DMS79 treated with DMSO at 0.1 percent for 48 hours (cell line): ENCODE measurements around the gene ARAP1.
A peak's percentile ranks its signal among the peaks of the same experiment; 100 is the strongest.

Experiments used
- DNase-seq: peaks from one replicate; lab custom pipeline; 2025; lab: John Stamatoyannopoulos, UW

The ARAP1 gene

DNA sequence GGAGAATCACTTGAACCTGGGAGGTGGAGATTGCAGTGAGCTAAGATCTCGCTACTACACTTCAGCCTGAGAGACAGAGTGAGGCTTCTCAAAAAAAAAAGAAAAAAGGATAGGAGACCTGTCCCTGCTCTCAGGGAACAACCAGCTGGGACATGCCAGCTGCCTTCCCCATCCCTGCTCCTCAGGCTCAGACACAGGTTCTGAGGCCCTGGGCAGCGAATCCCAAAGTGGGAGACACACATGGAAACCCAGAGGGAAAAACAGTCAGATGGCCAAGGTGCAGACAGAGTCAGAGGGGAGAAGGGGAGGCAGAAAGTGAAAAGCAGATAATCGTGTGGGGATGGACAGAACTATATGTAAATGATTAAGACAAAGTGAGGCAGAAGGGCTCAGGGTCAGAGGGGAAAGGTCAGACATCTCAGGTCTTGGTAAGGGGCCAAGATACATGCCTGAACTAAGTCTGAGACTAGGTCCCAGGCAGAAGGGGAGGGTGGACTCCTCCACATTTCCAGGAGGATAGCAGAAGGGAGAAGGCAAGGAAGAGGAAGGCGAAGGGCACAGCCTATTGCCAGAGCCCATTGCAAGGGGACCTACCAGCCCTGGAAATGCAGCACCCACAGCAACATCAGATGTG lies 27.4 kb upstream of the ARAP1 start:
- DNase-seq = no peak

DNA sequence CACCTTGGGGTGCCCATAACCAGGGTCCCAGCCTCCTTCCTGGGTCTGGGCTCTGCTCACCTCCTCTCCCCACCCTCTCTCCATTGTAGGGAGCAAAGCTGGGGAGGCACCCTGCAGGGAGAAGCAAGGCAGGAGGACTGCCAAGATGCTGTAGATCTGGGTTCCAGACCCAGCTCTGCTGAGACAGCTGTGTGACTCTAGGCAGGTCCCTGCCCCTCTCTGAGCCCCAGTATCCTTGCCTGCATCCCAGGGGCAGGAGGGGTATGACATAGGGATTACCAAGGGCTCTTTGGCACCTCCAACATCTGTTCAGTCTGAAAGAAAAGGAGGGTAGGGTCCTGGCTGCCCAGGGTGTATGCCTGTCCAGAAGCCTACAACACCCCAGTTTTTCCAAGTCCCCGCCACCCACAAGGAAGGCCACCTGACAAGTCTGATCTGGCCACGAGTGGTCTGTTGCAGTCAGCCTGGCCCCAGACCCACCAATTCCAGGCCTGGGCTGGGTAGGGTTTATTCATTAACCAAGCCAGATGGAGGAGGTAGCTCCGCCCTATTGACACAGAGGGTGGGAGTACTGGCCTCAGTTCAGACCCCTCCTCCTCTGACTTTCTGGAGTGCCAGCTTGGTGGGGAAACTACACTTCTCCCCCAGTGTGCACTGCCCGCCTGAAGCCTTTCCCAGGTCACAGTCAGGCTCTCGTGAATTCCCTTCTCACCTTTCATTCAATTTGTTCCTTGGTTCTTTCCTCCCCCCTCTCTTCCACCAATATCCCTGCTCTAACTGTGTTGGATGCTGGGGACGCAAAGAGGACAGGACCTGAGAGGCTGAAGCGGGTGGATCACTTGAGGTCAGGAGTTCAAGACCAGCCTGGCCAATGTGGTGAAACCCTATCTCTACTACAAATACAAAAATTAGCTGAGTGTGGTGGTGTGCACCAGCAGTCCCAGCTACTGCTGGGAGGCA lies 26.6 kb upstream of the ARAP1 start:
- DNase-seq = no peak

DNA sequence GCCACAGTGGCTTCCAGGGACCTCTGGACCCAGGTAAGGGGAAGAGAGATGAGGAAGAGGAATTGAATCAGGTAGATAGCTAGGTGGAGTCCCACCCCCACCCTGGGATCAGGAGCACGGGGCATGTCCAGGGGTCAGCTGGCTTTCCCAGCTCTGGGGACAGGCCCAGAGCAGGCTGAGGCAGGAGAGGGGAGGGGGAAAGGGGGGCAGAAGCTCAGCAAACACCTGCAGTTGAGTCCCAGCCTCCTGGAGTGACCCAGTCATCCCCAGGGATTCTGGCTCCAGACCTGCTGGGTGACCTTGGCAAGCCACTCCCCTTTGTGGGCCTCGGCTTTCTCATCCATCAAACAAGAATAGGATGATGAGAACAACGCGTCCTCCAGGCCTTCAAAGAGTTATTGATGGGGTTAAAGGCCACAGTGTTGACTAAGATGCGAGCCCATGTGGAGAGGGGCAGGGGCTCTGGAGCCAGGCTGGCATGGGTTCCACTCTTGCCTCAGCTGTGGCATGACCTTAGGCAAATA lies 25.6 kb upstream of the ARAP1 start:
- no peak for DNase-seq

DNA sequence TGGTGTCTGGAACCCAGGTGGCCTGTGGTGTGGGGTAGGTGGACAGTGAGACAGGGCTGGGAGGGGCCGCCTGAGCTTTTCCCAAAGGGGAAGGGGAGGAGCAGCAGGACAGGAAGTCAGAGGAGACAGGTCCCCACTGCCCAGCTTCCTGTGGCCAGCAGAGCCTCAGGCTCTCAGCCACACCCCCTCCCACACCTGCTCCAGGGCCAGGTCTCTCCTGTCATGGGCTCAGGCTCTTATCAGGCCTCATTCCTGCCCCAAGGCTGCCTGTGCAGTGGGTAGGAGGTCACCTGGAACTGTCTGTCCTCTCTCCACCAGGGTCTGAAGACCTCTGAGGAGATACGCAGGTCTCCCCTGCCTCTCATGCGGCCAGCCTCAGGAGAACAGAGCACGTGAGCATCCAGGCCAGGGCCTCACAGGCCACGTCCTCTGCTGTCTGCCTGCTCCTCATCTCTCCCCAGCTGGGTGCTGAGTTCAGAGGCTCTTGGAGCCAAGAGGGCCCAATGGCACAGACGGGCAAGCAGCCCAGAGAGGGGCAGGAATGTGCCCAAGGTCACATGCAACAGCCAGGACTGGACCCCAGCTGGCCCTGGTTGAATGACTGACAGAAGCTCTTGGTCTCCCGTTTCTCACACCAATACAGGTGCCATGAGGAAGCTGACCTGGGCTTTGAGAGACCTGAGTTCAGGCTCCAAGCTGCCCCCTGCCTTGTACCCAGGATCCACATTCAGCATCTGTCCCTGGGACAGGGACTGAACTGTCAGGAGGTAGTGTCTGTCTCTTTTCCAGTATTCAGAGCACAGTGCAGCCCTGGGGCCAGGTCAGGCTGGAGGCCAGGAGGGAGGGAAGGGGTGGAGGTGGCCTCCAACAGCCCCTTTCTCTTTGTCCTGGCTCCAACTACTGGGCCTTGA lies 24.9 kb upstream of the ARAP1 start:
- no peak for DNase-seq

DNA sequence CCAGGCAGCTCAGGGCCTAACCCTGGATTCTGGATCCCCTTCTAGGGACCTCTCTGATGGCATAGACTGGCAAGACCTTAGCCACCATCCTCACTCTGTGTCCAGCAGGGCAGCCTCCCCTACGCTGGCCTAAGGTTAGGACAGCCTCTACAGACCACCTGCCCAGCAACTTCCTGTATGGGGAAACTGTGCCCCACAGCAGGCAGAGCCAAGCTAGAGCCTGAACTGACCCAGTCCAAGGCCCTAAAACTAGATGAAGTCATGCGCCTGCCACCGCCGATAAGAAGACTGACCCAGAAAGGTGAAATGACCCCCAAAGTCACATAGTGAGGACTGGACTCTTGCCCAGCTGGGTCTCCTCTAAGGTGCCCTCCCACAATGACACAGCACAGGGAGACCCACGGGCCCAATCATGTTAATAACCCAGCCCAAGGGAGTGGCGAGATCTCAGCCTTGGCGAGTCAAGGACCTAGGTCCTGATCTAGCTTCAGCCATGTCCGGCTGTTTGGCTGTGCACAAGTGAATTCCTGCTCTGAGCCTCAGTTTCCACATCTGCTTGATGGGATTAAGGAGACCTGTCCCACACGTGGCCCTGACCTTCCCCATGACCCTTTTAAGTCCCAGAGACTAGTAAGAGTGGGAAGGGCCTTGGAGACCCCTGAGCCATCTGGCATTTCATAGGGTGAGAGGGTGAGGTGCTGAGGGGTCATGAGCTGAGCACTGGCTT lies 24.1 kb upstream of the ARAP1 start:
- DNase-seq = no peak

DNA sequence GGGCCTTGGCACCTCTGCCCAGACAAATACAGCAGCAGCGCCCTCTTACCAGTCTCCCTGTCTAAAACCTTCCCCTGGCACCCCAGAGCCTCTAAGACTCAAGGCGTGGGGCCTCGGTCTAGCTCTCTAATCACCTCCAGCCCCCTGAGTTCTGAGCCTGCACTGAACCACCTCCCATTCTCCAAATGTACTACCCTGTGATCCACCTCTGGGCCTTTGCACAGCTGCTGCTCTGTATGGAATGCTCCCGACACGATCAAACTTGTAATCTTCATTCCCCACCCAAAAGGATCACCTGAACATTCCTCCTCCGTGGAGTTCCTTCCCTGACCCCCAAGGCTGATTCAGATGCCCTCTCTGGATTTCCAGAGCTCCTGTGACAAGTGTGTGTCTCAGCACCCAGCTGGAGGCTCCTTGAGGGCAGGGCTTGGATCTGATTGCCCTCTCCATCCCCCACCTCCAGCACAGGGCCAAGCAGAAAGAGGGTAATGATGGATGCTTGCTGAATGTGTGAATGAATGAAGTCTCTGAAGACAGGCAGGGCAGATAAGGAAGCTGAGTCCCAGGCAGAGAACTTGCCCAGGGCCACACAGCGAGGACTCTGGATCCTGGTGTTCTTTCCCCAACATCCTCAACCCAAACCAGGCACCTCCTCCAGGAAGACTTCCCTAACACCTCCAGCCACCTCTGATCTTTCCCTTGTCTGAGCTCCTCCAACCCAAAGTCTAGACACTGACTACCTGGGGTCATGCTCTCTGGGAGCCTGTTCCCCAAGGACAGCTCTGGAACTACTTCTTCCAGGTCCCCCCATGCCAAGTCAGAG lies 23.3 kb upstream of the ARAP1 start:
- DNase-seq = no peak

DNA sequence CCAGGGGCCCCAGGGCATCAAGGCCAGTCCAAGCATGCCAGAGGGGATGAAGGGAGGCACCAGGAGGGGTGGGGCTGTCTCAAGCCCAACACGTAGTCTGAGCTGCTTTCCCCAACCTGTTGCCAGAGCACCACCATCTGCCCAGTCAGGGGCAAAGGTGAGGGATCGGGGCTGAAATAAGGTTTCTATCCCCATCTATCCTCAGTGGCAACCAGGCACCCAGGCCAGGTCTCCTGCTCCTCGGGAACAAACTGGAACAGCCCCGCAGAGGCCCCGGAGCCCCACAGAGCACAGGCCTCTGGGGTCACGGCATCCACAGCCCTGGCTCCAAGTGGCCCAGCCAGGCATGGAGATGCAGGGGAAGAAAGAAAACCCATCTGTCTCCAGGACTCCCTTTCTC lies 22.3 kb upstream of the ARAP1 start:
- DNase-seq = no peak

DNA sequence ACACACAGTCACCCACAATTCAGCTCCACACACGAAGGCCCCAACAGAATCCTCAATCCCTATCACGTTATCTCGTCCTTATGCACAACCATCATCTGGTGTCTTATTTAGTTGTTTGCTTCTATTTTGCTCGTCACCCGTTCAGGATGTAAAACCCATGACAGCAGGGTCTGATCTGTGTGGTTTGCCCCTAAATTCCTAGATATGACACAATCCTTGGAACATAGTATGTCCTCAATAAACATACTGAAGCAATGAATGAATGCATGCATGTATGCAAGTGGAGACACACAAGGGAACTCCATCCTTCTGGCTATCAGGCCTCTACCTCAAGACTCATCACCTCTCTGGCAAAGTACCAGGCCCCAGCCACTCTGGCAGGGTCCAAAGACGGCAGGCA lies 21.5 kb upstream of the ARAP1 start:
- no peak for DNase-seq

DNA sequence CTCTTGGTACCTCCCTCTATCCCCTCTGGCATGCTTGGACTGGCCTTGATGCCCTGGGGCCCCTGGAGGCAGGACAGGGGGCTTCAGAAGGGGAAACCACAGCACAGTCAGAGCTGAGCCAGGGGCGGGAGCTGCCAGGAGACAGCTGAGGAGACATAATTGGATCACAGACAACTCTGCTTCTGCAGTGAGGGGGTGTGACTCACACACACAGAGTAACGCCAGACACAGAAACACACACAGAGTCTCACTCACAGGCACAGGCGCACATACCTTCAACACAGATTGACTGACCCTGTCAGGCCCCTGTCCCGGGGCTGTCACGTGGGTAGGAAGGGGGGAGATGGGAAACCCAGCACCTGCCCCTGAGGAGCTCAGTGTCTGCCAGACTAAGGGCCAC lies 21.1 kb upstream of the ARAP1 start:
- DNase-seq = no peak

DNA sequence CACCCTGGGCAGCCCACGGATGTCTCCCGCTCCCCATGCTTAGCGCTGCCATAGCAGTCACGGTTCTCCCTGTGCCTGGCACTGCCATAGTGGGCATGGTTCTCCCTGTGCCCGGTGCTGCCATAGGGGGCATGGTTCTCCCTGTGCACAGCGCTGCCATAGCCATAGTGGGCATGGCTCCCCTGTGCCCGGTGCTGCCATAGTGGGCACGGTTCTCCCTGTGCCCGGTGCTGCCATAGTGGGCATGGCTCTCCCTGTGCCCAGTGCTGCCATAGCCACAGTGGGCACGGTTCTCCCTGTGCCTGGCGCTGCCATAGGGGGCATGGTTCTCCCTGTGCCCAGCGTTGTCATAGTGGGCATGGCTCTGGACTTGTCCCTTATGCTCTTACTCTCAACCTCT lies 19.9 kb upstream of the ARAP1 start:
- DNase-seq = no peak

DNA sequence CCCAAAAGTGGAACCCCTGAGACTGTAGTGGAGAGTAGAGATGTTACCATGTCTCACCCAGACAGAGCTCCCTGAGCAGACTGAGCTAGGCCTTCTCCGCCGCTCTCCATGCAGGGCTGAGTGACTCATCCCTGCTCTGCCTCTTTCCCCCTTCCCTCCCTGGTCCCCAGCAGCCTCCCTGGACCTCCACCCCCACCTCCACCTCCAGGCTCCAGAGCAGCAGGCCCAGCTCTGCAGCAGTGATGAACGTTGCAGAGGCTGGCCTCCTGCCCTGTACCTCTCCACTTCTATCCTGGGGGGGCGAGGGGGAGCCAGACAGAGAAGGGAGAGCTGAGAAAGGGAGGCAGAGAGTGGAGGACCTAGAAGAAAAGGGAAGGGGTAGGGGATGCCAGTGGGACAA lies 19.3 kb upstream of the ARAP1 start:
- no peak for DNase-seq

DNA sequence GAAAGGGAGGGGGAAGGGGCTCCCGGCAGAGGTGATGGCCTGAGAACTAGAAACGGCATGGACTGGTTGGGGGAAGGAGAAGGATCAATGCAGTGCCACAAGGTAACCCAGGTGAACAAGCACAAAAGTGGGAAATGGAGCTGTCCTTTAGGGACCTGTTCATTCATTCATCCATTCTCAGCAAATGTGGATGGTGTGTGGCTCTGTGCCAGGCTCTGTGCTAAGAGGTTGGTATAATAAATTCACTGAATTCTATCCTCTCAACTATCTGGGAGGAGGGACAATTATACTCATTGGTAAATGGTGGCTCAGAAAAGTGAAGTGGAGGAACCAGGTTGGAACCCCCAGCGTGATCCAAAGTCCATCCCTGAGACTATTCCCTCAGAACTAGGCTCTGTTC lies 18.6 kb upstream of the ARAP1 start:
- DNase-seq = peak; percentile 75

DNA sequence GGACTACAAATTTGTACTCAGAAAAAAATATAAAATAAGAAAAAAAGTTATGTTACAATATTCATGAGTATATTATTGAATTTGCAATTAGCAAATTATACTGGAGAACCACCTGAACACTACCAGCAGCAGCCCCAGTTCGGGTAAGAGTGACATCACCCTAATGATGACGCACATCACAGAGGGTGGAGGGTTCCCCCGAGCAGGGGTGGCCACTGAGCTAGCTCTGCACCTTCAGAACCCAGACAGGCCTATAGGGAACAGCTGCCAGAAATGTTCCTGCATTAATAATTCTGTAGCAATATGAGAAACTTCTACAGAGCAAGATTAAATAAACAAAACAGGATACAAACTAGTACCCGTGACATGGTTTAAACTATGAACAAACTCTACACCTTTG lies 17.5 kb upstream of the ARAP1 start:
- no peak for DNase-seq

DNA sequence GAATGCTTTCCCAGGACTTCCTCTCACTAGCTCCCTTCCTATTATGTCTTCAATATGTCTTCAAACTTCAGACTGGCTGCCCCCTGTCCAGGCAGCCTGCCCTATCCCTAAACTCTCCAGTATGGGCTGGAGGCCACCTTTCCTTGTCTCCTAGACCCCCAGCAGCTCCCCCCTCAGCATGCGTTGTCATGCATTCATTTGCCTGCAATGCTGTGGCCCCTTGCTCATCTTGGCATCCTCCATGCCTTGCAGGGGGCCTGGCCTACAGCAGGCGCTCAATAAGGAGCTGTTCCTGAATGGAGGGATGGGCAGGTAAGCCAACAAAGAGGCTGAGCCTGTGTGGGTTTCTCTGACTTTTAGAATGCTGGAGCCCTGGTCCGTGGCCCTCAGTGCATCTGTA lies 16.4 kb upstream of the ARAP1 start:
- no peak for DNase-seq

DNA sequence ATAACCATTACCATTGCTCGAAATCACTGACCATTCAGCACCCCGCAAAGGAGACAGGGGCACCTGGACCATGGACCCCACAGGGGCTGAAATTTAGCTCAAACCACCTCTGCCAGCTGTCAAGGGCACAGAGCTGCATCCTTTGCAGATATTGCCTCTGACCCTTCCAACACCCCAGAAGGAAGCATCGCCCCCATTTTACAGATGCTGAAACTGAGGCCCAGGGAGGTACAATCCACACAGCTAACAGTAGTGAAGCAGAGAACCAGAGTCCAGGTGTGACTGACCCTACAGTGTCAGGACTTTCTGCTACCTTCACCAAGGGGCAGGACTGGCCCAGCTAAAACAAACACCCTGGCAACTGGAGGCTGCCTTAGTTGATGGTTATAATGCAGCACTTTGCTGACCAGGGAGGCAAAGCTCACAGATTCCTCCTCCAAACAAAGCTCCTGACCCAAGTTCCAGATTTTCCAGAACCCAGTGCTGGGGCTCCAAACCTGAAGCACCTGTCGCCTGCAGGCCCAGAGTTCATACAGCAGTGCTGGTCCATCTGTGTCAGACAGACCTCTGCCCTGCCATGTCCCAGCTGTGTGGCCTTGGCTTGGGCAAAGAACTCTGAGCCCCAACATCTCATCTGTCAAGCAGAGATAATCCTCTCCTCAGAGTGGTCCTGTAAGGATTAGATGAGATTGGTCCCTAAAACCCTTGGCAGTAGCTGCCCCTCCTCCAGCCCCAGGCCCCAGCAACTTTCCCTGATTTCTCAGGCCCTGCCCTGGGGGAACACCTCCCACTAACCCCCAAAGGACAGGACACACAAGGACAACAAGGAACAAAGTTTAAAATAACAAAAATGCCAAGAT lies 15.2 kb upstream of the ARAP1 start:
- no peak for DNase-seq

DNA sequence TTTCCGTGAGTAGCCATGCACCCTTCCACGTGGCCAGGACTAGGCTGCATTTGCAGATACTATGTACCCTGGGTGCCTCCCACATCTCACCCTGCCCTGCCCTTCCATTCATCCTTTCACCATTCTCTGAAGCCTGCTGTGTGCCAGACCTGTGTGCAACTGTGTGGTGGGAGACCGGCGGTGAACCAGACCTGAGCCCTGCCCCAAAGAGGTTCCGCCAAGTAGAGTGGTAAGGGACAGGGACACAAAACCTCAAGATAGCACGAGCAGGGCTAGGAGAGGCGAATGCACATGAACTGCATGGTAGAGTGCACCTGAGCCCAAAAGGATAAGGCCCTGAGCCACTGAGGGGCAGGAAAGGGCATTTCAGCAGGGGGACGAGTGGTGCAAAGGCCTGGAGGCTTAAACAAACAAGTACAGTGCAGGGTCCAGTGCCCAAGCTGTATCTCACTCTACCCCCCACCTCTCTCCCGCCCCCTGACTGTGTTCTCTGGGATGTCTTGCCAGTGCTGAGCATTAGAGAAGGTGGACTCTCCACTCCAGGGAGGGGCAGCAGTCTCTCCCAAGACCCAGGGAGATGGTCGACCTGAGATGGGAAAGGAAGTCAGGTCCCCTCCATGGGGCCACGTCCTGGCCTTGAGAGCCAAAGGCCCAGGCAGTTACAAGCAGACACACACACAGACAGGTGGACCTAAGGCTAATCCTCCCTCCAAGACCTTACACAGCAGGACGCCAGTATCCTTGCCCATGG lies 14.1 kb upstream of the ARAP1 start:
- peak; percentile 10 for DNase-seq

DNA sequence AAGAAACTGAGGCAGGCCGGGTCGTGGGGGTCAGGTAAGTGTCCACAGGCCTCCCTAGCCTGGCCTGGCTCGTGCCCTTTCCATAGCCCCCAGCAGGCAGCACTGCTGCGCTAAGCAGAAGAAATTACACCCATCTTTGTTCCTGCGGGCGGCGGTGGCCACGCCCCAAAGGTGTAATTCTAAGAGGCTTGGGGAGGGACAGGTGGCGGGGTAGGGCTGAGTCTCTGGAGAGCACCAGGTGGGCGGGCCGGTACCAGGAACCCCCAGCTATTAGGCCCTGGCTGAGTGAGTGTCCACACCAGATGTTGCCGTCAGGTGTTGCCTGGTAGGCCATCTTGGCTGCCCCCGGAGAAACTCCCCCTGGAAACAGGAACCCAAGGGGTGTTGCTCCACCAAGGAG lies 12.3 kb upstream of the ARAP1 start:
- peak; percentile 94 for DNase-seq

DNA sequence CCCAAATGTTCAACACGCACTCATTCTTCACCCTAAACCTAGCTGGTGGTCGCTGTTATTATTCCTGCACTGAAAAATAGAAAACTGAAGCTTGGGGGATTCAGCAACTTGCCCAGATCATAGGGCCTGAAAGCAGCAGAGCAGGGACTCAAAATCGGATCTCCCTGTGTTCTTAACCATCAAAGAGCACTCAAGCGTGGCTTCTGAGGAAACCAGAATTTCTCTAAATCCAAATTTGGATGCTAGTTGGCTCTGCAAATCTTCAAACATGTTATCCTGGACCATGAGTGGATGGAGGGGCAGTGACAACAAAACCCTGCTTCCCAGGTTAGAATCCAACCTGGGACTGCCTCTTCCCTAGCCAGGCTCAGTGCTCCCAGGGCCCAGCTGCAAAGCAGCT lies 11.6 kb upstream of the ARAP1 start:
- peak; percentile 34 for DNase-seq
